Kidney (tissue), 14 donors: ENCODE results near the gene GMDS. TPM values are rescaled to one million over a fixed set of nuclear protein-coding genes. Genes with fewer than 3 reads are reported as not detected.

ENCODE experiments used
- DNase-seq, 5 donors: peaks; one replicate each; pipeline ENCODE4 v3.0.0-alpha.2; 2013 to 2020
- FAIRE-seq: peaks from 2 replicates; lab custom pipeline; 2012; peaks lifted over from hg19 to GRCh38; lab: Jason Lieb, UNC
- H3K27ac ChIP-seq, 2 donors: one replicate each; pipeline ENCODE4 v1.7.0; 2013; ENCODE audit warnings: low read depth in 2 of 2, low read length in 2 of 2, inconsistent platforms in 1 of 2
- H3K27me3 ChIP-seq: one replicate; pipeline ENCODE4 v1.7.1; 2013; ENCODE audit warnings: low read length, inconsistent platforms; ENCODE audit not compliant: control insufficient read depth, insufficient read depth
- H3K36me3 ChIP-seq, 3 donors: one replicate each; pipeline versions ENCODE4 v1.7.0 to v1.7.1; 2013; ENCODE audit warnings: low read length in 3 of 3, control low read depth in 1 of 3, inconsistent platforms in 1 of 3; ENCODE audit not compliant: insufficient read depth in 3 of 3, control insufficient read depth in 2 of 3
- H3K4me1 ChIP-seq, 3 donors: one replicate each; pipeline versions ENCODE4 v1.7.0 to v1.7.1; 2013; ENCODE audit warnings: low read length in 3 of 3, inconsistent platforms in 1 of 3, low read depth in 1 of 3; ENCODE audit not compliant: control insufficient read depth in 2 of 3, insufficient read depth in 2 of 3
- H3K4me3 ChIP-seq, 3 donors: one replicate each; pipeline versions ENCODE4 v1.7.0 to v1.8.1; 2013; ENCODE audit warnings: low read length in 3 of 3, control low read depth in 1 of 3, inconsistent platforms in 1 of 3
- H3K9ac ChIP-seq, 3 donors: one replicate each; pipeline versions ENCODE4 v1.7.0 to v1.7.1; 2013; ENCODE audit warnings: low read length in 3 of 3, control low read depth in 1 of 3, inconsistent platforms in 1 of 3
- H3K9me3 ChIP-seq, 3 donors: one replicate each; pipeline versions ENCODE4 v1.7.0 to v1.7.1; 2013; ENCODE audit warnings: low read length in 3 of 3, control low read depth in 1 of 3, inconsistent platforms in 1 of 3; ENCODE audit not compliant: control insufficient read depth in 2 of 3, insufficient read depth in 1 of 3
- CTCF ChIP-seq: IDR thresholded peaks from 3 replicates; pipeline ENCODE4 v1.5.1; 2012; ENCODE audit warnings: mild to moderate bottlenecking, moderate library complexity, borderline replicate concordance; ENCODE audit not compliant: insufficient read depth; ENCODE audit errors: extremely low read depth
- intact Hi-C: fragments of 100-400 bp; cut with DNase I; formaldehyde crosslinking; loops from one replicate; pipeline ENCODE4 v1.11.1; 2022
- polyA plus RNA-seq: library from polyadenylated mRNA; stranded (reverse); fragments of 350-450 nt; fragmentation: Illumina TruSeq; extraction: RNeasy Lipid Tissue Mini Kit (QIAGEN cat#74804); gene quantifications from one replicate; pipeline ENCODE4 v1.2.3, GENCODE V29; 2014; ENCODE audit warnings: low read depth, low replicate concordance; ENCODE audit not compliant: insufficient read depth
- total RNA-seq: library from RNA; stranded (reverse); fragmentation: NEBNext Ultra II Directional; extraction: Animal tissue kit (Norgen Biotek cat#: 25700); gene quantifications from one replicate; pipeline ENCODE4 v1.2.1, GENCODE V29; 2021
- donor health status: control.
- donor health status: control.
- donor health status: control.
- donor health status: control.
- donor health status: control.
- donor health status: DM: yes; HTN: yes; CAD: no.
- donor health status: Normal renal cell carcinoma (clear cell type).

The GMDS gene
- total and polyA plus RNA-seq, 2 donors from 2014 or later, result 49.6 to 63.7 TPM

GRCh38 chr6:1895721-1896120, 349.7 kb downstream of the GMDS start:
- FAIRE-seq (no peak), DNase-seq (no peak)
- Histone ChIP-seq H3K27ac (no peak overlapping the region), H3K4me3 (no peak overlapping the region), H3K4me1 (no peaks in the 10 kb centered on the region), H3K36me3 (no peaks in the 10 kb centered on the region), H3K27me3 (no peaks in the 10 kb centered on the region), H3K9ac (no peak overlapping the region), H3K9me3 (no peaks in the 10 kb centered on the region)
- no peak for TF ChIP-seq CTCF
- intact Hi-C loops, result no loop called here

DNA sequence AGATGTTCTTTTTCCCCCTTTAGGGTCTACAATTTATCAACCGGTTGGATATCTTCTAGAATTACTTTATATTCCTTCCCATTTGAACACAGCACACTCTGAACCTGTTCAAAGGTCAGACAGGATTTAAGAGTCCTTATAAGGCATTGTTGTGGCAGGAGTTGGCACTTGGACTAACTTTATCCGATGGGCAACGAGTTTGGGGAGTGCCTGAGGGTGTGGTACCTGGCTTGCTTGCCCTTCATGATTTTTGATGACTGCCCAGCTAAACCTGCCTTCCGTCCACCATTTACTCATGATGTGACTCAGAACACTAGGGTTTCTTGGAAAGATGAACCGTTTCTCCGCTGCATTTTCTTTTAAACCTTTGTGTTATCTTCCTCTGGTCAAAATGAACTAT, 350.5 kb downstream of the GMDS start:
- no peaks in the 10 kb centered on the region for H3K9me3 ChIP-seq
- no peak for DNase-seq
- H3K27me3 ChIP-seq, result no peaks in the 10 kb centered on the region
- no peak for TF ChIP-seq CTCF
- FAIRE-seq, result no peak
- H3K36me3 ChIP-seq, result no peaks in the 10 kb centered on the region
- H3K27ac ChIP-seq, result no peak overlapping the region
- H3K9ac ChIP-seq, result no peak overlapping the region
- H3K4me1 ChIP-seq, result no peaks in the 10 kb centered on the region
- intact Hi-C loops, result no loop called here
- H3K4me3 ChIP-seq, result no peak overlapping the region

- no peak for DNase-seq
- H3K9me3 ChIP-seq, result no peaks in the 10 kb centered on the region
- TF ChIP-seq CTCF, result no peak
- intact Hi-C loops, result no loop called here
- no peak overlapping the region for H3K9ac ChIP-seq
- no peak for FAIRE-seq
- H3K4me3 ChIP-seq, result no peak overlapping the region
- H3K27me3 ChIP-seq, result no peaks in the 10 kb centered on the region
- no peaks in the 10 kb centered on the region for H3K4me1 ChIP-seq
- no peaks in the 10 kb centered on the region for H3K36me3 ChIP-seq
- H3K27ac ChIP-seq, result no peak overlapping the region
Observed at GRCh38 chr6:1893470-1894130, 351.8 kb downstream of the GMDS start.

DNA sequence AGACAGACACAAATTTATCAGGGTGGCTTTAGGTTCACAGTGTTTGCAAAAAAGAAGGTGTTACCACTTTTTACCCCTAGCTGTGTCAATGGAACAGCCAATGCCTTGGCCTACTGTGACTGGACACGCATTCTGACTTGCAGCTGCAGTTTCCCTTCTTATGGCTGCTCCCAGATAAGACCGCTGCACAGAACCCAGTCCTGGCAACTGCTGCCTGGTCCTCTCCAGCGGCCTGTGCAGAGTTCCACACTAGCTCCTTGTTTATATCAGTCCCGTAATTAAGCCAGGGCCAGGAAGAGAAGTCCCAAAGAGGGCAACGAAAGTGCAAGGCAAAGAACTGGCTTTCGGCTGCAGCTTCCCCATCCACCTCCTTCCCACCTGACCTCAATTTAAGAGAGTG, 352.7 kb downstream of the GMDS start:
- H3K27me3 ChIP-seq, result no peaks in the 10 kb centered on the region
- no peaks in the 10 kb centered on the region for H3K9me3 ChIP-seq
- no peak for FAIRE-seq
- DNase-seq, result no peak
- no peak for TF ChIP-seq CTCF
- H3K4me1 ChIP-seq, result no peaks in the 10 kb centered on the region
- intact Hi-C loops, result no loop called here
- no peak overlapping the region for H3K9ac ChIP-seq
- no peaks in the 10 kb centered on the region for H3K36me3 ChIP-seq
- H3K27ac ChIP-seq, result no peak overlapping the region
- no peak overlapping the region for H3K4me3 ChIP-seq
